Measurements from ENCODE around the gene NUP205.
"Not testable (repeated sequence)": the region's sequence is repeated elsewhere in the genome, so short reads cannot be mapped to it uniquely, and the experiment has no call there.

The NUP205 gene

GRCh38 chr7:135620980-135621850 is 63.5 kb downstream of the NUP205 start:
- peak; percentile 74 for DNase-seq

- DNase-seq: no peak
Measured at GRCh38 chr7:135634191-135634878, 76.6 kb downstream of the NUP205 start.

GRCh38 chr7:135639690-135640089 is 82.0 kb downstream of the NUP205 start:
- not testable (repeated sequence) for DNase-seq

- DNase-seq: no peak
Measured at GRCh38 chr7:135644154-135644553, 86.4 kb downstream of the NUP205 start.

GRCh38 chr7:135644729-135645128 is 87.0 kb downstream of the NUP205 start:
- no peak for DNase-seq

GRCh38 chr7:135645296-135645904 is 87.7 kb downstream of the NUP205 start:
- peak; percentile 50 for DNase-seq

GRCh38 chr7:135647755-135648154 is 90.0 kb downstream of the NUP205 start:
- no peak for DNase-seq

- no peak for DNase-seq
Measured at GRCh38 chr7:135648235-135648634, 90.5 kb downstream of the NUP205 start.

- DNase-seq: no peak
Measured at GRCh38 chr7:135650831-135651573, 93.3 kb downstream of the NUP205 start.

- DNase-seq: no peak
Measured at GRCh38 chr7:135653340-135654080, 95.8 kb downstream of the NUP205 start.

- DNase-seq: no peak
Measured at GRCh38 chr7:135658564-135658963, 100.8 kb downstream of the NUP205 start.

GRCh38 chr7:135659159-135659846 is 101.6 kb downstream of the NUP205 start:
- DNase-seq: no peak

- no peak for DNase-seq
Measured at GRCh38 chr7:135661311-135662122, 103.8 kb downstream of the NUP205 start.

- no peak for DNase-seq
Measured at GRCh38 chr7:135662123-135662372, 104.3 kb downstream of the NUP205 start.

GRCh38 chr7:135662373-135663114 is 104.8 kb downstream of the NUP205 start, which contains the start of gene STMP1:
Gene STMP1 (plus strand): TSS chr7:135662514.
- peak; percentile 95 for DNase-seq

- no peak for DNase-seq
Measured at GRCh38 chr7:135664046-135664589, 106.4 kb downstream of the NUP205 start.

GRCh38 chr7:135665042-135665441 is 107.3 kb downstream of the NUP205 start:
- DNase-seq: no peak

GRCh38 chr7:135666156-135666555 is 108.4 kb downstream of the NUP205 start:
- DNase-seq: no peak

GRCh38 chr7:135666846-135667245 is 109.1 kb downstream of the NUP205 start:
- no peak for DNase-seq

- DNase-seq: not testable (repeated sequence)
Measured at GRCh38 chr7:135667626-135668025, 109.9 kb downstream of the NUP205 start.

All from NCI-H2227 treated with DMSO at 0.1 percent for 48 hours (cell line).